Measurements from ENCODE around the gene CCDC85B.

DNA sequence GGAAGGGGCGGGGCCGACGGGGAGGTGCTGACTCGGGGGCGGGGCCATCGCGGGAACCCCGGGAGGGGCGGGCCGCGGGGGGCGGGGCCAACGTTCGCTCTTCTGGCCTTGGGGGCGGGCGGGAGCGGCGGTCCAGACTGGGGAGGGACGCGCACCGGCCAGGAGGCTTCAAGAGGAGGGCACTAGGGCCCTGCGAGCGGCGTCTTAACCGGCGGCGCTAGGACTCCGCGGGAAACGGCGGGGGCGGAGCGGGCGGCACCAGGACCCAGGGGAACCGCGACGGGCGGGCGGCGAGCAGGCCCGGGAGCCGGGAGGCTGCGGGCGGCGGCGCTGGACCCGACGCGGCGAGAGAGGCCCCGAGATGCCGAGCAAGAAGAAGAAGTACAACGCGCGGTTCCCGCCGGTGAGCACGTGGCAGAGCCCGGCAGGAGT, 28.7 kb downstream of the CCDC85B start, which contains the start of gene DRAP1:
- no peak; the same call in 1 of the 2 replicates for TF ChIP-seq SMAD4 (CRISPR knock-in tag; IDR thresholded peaks at IDR 0.05)
- no peak for TF ChIP-seq ZNF138 (CRISPR knock-in tag; conservative IDR thresholded peaks at IDR 0.05)
